Activated CD4-positive, alpha-beta T cell treated with anti-CD3 and anti-CD28 coated beads for 36 hours (primary cell): ENCODE results near the gene EFEMP2. TPM values are rescaled to one million over a fixed set of nuclear protein-coding genes. Genes with fewer than 3 reads are reported as not detected.

Source experiments
- ATAC-seq: fragments of 200-7000 bp; cut with Tn5 transposase; one replicate; pipeline ENCODE4 v1.10.0; 2021; ENCODE audit warnings: mild to moderate bottlenecking, moderate library complexity
- CTCF ChIA-PET: fragments of 350-600 bp; sonication (Branson Sonifier 250); formaldehyde crosslinking; loops from one replicate; lab custom pipeline; 2021; ENCODE audit warnings: antibody characterized with exemption; lab: Charles Lee
- POLR2A ChIA-PET: fragments of 350-600 bp; sonication (Branson Sonifier 250); formaldehyde crosslinking; loops from one replicate; lab custom pipeline; 2021; ENCODE audit warnings: antibody characterized with exemption, inconsistent platforms; lab: Charles Lee
- DNase-seq: peaks from one replicate; pipeline ENCODE4 v3.0.0-alpha.2; 2020
- H3K27ac Mint-ChIP-seq: one replicate; pipeline ENCODE4 v1.8.0; 2021; ENCODE audit warnings: mixed read lengths
- H3K27me3 Mint-ChIP-seq: one replicate; pipeline ENCODE4 v1.8.0; 2021; ENCODE audit warnings: mixed read lengths
- H3K36me3 Mint-ChIP-seq: one replicate; pipeline ENCODE4 v1.8.0; 2021; ENCODE audit warnings: low read depth, mixed read lengths
- H3K4me1 Mint-ChIP-seq: one replicate; pipeline ENCODE4 v1.8.0; 2021; ENCODE audit warnings: mixed read lengths
- H3K4me3 Mint-ChIP-seq: one replicate; pipeline ENCODE4 v1.8.0; 2021; ENCODE audit warnings: mild to moderate bottlenecking, moderate library complexity, mixed read lengths
- H3K9me3 Mint-ChIP-seq: one replicate; pipeline ENCODE4 v1.8.0; 2021; ENCODE audit warnings: low read depth, mixed read lengths
- intact Hi-C, 2 experiments: fragments of 100-400 bp; cut with DNase I in 1 of 2; cut with micrococcal nuclease in 1 of 2; formaldehyde crosslinking; loops; one replicate each; pipeline versions ENCODE4 v1.14.2 to v1.15.1; 2022 to 2024; cut with DNase I, micrococcal nuclease
- total RNA-seq, 2 experiments: library from RNA; stranded (reverse); gene quantifications; one replicate each; pipeline ENCODE4 v1.2.3, GENCODE V29; 2021

Gene EFEMP2
- total RNA-seq, 2 experiments from 2014 or later, result 20.2 to 23.4 TPM

DNA sequence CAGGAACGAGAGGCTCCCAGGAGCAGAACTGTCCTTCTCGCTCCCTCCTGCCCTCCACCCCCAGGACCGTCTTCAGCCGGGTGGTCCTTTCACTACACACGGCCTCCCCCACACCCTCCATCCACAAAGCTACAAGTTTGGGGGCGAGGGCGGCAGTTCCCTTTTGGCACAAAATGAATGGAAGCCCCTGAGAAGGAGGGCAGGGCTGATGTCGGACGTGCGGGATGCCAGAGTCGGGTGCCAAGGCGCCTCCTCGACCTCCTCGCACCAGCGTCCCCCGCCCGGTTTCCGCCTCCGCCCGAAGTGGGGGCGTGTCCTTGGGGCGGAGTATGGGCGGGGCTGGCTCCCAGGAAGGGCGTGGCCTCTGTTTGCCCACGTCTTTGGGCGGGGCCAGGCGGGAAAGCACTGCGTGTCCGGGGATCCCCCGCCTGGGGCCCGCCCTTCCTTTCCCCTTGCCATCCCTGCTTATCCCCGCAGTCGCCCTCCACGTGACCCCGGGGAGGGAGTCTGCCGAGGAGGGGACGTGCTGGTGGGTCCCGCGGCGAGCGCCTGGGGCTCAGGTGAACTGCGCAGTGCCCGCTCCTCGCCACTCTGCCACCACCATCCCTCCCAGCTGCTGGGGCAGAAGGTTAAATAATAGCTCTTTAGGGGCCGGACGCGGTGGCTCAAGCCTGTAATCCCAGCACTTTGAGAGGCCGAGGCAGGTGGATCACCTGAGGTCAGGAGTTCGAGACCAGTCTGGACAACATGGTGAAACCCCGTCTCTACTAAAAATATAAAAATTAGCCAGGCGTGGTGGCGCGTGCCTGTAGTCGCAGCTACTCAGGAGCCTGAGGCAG lies 937 bp upstream of the EFEMP2 start:
- intact Hi-C loops, result loop anchor here (1.0 to 2.0 kb wide), 10 partner anchors 13 to 221 kb away; partner anchors contain the start of genes FIBP (in 2 of the 2), FOSL1 (in 2 of the 2), MUS81 (in 2 of the 2) and BANF1 (in 1 of the 2)
- no peaks in the 10 kb centered on the region for H3K9me3 Mint-ChIP-seq
- ATAC-seq, result peak; percentile 93
- ChIA-PET POLR2A (interaction anchor here (0.7 to 1.8 kb wide), 6 partner anchors 14 to 21 kb away, joined by 3 to 7 read pairs (median 4); partner anchors contain the start of genes CCDC85B, CFL1 and FIBP), CTCF (interaction anchor here (0.6 to 2.6 kb wide), 7 partner anchors 11 to 20 kb away, joined by 3 to 42 read pairs (median 9); partner anchors contain the start of genes CCDC85B, CFL1, FIBP and MUS81)
- H3K4me1 Mint-ChIP-seq, result peaks cover 15% of the 10 kb centered on the region
- H3K27ac Mint-ChIP-seq, result peak overlapping the region; percentile 91
- H3K36me3 Mint-ChIP-seq, result no peaks in the 10 kb centered on the region
- H3K4me3 Mint-ChIP-seq, result peak overlapping the region; percentile 84
- peak; percentile 97 for DNase-seq
- no peaks in the 10 kb centered on the region for H3K27me3 Mint-ChIP-seq

DNA sequence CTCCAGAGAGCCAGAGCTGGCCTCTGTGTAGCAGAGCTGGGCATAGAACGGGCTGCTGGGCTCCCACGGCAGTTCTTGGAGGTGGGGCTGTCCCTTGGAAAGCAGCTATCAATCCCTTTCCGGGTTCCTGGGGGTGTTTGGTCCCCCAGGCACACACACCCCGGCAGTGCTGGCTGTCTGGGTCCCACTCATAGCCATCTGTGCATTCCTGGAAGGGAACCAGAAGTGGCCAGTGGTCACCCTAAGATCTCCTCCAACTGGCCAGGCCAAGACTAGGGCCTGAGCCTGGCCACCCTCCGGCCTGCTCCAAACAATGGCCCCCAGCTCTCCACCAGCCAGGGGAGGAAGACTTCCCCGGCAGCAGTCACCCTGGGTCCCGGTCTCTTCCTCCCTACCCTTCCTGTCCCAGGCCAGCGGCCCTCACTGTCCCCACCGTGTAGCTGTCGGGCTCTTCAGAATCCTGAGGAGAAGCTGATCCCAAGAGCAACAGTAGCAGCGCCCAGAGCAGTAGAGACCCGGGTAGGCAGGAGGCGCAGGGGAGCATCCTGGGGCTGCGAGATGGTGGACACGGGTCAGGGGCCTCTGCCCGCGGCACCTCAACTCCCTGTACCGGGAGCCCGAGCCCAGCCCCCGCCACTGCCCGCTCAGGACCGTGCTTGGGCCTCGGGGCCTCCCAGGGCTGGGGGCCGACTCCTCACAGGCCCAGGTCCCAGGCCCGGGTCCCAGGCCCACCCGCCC lies 620 bp downstream of the EFEMP2 start:
- no peaks in the 10 kb centered on the region for H3K27me3 Mint-ChIP-seq
- intact Hi-C loops, result loop anchor here in 1 of 2 experiments (2.0 kb wide), 1 partner anchor 17 kb away; the partner anchor contains the start of gene FIBP
- ChIA-PET CTCF (interaction anchor here (0.6 to 4.8 kb wide), 8 partner anchors 12 to 131 kb away, joined by 3 to 76 read pairs (median 3); partner anchors contain the start of genes BANF1, CCDC85B, FIBP and MUS81), POLR2A (interaction anchor here (0.8 to 1.4 kb wide), 4 partner anchors 9 to 17 kb away, joined by 4 to 6 read pairs (median 5); partner anchors contain the start of gene FIBP)
- ATAC-seq (no peak), DNase-seq (no peak)
- peak overlapping the region; percentile 31 for H3K27ac Mint-ChIP-seq
- no peaks in the 10 kb centered on the region for H3K9me3 Mint-ChIP-seq
- peaks cover 10% of the 10 kb centered on the region for H3K36me3 Mint-ChIP-seq
- peak overlapping the region; percentile 41 for H3K4me3 Mint-ChIP-seq
- H3K4me1 Mint-ChIP-seq, result peaks cover 13% of the 10 kb centered on the region

DNA sequence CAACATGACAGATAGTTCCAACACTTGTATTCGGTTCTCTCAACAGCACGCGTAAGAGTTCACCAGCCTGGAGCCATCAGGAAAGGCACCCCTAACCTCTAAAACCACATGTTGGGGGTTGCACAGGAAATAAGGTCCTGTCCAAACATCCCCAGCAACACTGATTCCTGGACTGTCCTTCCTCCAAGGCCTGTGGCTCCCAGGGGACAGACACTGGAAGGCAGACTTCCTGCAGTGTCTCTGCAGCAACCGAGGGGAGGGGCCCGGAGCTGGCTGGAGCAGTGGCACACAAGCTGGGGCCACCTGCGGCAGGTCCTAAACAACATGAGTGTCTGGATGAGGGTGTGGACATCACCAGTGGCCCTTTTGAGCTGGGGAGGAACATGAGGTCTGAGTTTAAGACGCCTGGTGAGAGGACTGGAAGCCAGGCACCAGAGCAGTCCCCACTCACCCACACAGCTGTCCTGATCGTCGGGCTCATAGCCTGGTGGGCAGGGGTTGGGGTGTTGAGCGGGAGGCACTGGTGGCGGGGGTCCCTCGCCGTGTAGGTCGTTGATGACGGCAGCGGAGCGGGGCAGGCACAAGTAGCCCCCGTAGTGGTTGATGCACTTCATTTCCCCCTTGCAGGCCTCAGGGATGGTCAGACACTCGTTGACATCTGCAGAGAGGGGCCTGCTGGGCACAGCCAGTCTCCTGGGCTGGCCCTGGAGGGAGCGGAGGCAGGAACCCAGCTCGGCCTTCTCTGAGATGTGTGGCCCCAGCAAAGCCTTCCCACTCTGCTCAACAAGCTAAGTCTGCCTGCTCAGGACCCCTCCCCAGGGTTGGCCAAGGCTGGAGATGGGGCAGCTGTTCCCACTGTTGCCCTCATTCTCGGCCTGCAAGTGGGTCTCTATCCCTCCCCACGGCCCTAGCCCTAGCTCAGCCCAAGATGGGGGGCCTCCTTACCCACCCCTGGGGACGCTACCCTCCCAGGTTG lies 1.6 kb downstream of the EFEMP2 start:
- DNase-seq (no peak), ATAC-seq (no peak)
- CTCF ChIA-PET, result interaction anchor here (0.6 to 4.8 kb wide), 10 partner anchors 11 to 484 kb away, joined by 3 to 76 read pairs (median 3); partner anchors contain the start of genes BANF1, CCDC85B, FIBP and MUS81
- H3K4me1 Mint-ChIP-seq, result peaks cover 13% of the 10 kb centered on the region
- H3K27ac Mint-ChIP-seq, result peak overlapping the region; percentile 31
- H3K36me3 Mint-ChIP-seq, result peaks cover 14% of the 10 kb centered on the region
- H3K4me3 Mint-ChIP-seq, result no peak overlapping the region
- no peaks in the 10 kb centered on the region for H3K9me3 Mint-ChIP-seq
- no peaks in the 10 kb centered on the region for H3K27me3 Mint-ChIP-seq
- POLR2A ChIA-PET, result interaction anchor here (0.6 to 1.4 kb wide), 5 partner anchors 8 to 22 kb away, joined by 3 to 6 read pairs (median 4); partner anchors contain the start of gene FIBP
- intact Hi-C loops, result no loop called here

DNA sequence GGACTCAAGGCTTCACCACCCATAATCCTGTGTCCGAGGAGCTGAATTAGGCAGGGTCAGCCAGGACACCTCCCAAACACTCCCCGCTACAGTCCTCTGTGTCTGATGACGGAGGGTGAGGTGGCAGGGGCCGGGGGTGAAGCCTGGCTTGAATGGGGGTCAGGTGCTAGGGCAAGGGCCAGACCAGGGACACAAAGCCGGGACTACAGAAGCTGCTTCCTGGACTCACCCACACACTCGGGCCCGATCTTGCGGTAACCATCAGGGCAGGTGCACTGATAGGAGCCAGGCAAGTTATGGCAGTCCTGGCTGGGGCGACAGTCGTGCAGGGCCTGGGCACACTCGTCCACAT lies 2.3 kb downstream of the EFEMP2 start:
- ATAC-seq, result no peak
- DNase-seq, result no peak
- Mint-ChIP-seq H3K27ac (no peak overlapping the region), H3K4me1 (peaks cover 13% of the 10 kb centered on the region), H3K9me3 (no peaks in the 10 kb centered on the region), H3K4me3 (no peak overlapping the region), H3K36me3 (peaks cover 15% of the 10 kb centered on the region), H3K27me3 (no peaks in the 10 kb centered on the region)
- ChIA-PET CTCF (interaction anchor here (0.6 to 4.8 kb wide), 5 partner anchors 10 to 134 kb away, joined by 3 to 76 read pairs (median 4); partner anchors contain the start of genes CCDC85B, FIBP and MUS81), POLR2A (no interaction called here)
- intact Hi-C loops, result no loop called here

DNA sequence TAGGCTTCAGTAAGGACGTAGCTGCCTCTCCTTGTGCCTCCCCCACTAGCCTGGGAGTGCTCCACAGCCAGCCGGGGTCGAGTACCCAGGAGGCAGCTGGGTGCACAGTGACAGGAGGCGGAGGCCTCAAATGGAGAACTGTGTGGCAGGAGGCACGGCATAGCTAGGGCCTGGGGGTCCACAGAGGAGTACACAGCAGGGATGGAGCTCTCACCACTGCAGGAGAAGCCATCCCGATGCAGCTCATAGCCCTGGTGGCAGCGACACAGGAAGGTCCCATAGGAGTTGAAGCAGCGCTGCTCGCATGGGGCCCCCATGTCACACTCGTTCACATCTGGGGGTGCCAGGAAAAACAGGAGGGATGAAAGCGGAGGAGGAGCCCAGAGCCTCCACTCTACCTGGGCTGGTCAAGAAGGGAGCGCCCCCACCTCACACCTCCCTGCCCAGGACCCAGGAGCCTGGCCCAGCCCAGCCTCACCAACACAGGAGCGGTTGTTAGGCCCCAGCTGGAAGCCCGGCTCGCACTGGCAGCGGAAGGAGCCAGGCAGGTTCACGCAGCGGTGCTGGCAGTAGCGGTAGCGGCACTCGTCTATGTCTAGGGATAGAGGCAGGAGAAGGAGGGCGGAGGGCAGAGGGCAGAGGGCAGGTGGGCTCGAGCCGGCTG lies 2.8 kb downstream of the EFEMP2 start:
- ChIA-PET POLR2A (no interaction called here), CTCF (interaction anchor here (0.6 to 4.8 kb wide), 5 partner anchors 9 to 153 kb away, joined by 3 to 76 read pairs (median 4); partner anchors contain the start of genes CCDC85B, FIBP and MUS81)
- Mint-ChIP-seq H3K4me3 (no peak overlapping the region), H3K36me3 (peaks cover 20% of the 10 kb centered on the region), H3K4me1 (peaks cover 13% of the 10 kb centered on the region), H3K9me3 (no peaks in the 10 kb centered on the region), H3K27ac (no peak overlapping the region), H3K27me3 (no peaks in the 10 kb centered on the region)
- intact Hi-C loops, result no loop called here
- ATAC-seq (no peak), DNase-seq (peak; percentile 16)

DNA sequence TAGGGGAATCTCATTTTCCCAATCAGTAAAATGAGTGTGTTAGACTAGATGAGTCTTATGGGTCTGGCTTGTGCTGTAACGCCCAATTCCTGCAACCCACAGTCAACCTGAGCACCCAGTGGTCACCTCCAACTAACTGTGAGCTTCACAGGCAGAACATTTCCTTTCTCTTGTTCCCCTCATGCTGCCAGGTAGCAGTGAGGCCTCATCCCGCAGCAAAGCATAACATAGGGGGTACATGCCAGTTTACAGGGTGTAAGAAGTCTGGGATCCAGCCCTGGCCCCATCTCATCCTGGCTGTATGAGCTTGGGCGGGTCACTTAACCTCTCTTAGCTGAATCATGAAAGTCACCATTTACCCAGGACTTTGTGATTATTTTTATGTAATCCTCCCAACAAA lies 3.7 kb downstream of the EFEMP2 start:
- POLR2A ChIA-PET, result interaction anchor here (0.9 to 1.4 kb wide), 2 partner anchors 9 to 21 kb away, joined by 4 to 6 read pairs; partner anchors contain the start of genes CCDC85B and MUS81
- H3K9me3 Mint-ChIP-seq, result no peaks in the 10 kb centered on the region
- intact Hi-C loops, result no loop called here
- CTCF ChIA-PET, result interaction anchor here (0.8 to 4.8 kb wide), 3 partner anchors 8 to 154 kb away, joined by 3 to 76 read pairs (median 45); partner anchors contain the start of genes CCDC85B, FIBP and MUS81
- H3K36me3 Mint-ChIP-seq, result peaks cover 27% of the 10 kb centered on the region
- DNase-seq (peak; percentile 6), ATAC-seq (no peak)
- H3K27ac Mint-ChIP-seq, result no peak overlapping the region
- peaks cover 12% of the 10 kb centered on the region for H3K4me1 Mint-ChIP-seq
- H3K4me3 Mint-ChIP-seq, result no peak overlapping the region
- H3K27me3 Mint-ChIP-seq, result no peaks in the 10 kb centered on the region

DNA sequence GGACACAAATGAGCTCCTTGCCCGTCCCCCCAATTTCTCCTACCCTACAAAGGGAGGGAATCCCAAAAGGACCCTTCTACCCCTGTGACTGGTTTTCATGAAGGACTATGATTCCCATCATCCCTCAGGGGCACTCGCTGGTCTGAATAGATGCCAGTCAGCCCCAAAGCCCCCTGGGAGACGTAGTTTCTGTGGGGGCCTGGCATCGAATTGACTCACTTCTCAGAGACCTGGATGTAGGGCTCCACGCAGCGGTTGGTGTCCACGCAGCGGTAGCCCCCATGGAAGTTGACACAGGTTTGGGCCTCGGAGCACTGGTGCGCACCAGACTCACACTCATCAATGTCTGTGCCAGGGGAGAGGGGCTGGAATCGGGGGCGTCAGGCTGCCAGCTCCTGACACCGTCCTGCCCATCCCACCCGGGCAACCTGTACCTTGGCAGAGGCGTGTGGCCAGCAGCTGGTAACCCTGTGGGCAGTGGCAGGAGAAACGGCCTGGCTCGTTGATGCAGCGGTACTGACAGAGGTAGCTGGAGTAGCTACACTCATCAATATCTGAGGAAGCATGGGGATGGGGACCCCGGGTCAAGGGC lies 4.4 kb downstream of the EFEMP2 start:
- peak; percentile 52 for DNase-seq
- peaks cover 33% of the 10 kb centered on the region for H3K36me3 Mint-ChIP-seq
- no peak overlapping the region for H3K27ac Mint-ChIP-seq
- no peaks in the 10 kb centered on the region for H3K9me3 Mint-ChIP-seq
- ATAC-seq, result peak; percentile 40
- no peaks in the 10 kb centered on the region for H3K27me3 Mint-ChIP-seq
- ChIA-PET POLR2A (interaction anchor here (0.6 to 1.4 kb wide), 3 partner anchors 8 to 103 kb away, joined by 3 to 6 read pairs (median 4); partner anchors contain the start of genes CCDC85B and MUS81), CTCF (interaction anchor here (1.0 to 4.8 kb wide), 3 partner anchors 8 to 19 kb away, joined by 3 to 76 read pairs (median 45); partner anchors contain the start of genes CCDC85B, FIBP and MUS81)
- peaks cover 8% of the 10 kb centered on the region for H3K4me1 Mint-ChIP-seq
- no peak overlapping the region for H3K4me3 Mint-ChIP-seq
- intact Hi-C loops, result no loop called here

DNA sequence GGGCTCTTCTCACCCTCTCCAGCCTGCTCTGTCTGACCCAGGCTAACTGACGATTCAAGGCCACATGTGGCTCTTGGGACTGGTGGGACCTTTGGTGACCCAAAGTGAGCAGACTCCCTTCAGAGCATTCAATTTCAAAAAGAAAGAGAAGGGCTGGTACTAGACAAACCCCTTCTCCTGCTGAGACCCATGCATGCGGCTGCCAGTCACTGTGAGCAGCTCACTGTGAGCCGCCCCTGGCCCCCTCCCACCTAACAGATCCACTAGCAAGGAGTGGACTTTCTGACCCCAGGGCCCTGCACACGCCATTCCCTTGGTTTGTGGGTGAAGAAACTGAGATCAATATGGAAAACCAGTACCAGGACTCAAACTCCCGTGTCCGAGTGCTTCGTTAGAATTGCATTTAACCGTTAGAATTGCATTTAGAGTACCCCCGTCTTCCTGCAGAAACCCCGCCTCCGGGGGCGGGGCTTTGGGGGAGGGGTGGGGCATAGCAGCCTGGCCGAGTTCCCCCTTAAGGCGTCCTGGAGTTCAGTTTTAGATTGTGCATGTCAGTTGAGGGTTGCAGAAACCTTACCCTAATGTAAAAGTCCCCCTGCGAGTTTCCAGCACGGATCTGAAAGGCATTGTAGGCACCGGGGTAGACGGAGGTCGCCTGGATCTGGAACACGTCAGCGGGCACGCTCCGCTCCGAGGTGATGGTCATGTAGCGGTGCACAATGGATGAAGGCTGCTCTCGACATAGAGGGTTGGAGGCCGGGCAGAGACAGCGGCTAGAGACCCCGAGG lies 5.1 kb downstream of the EFEMP2 start:
- ATAC-seq, result no peak
- ChIA-PET POLR2A (interaction anchor here (0.6 kb wide), 1 partner anchor 104 kb away, joined by 3 read pairs; no protein-coding TSS in a partner anchor), CTCF (interaction anchor here (0.8 to 4.8 kb wide), 4 partner anchors 7 to 177 kb away, joined by 3 to 76 read pairs (median 24); partner anchors contain the start of genes CCDC85B, FIBP and MUS81)
- peaks cover 10% of the 10 kb centered on the region for H3K4me1 Mint-ChIP-seq
- peak; percentile 43 for DNase-seq
- peaks cover 39% of the 10 kb centered on the region for H3K36me3 Mint-ChIP-seq
- no peak overlapping the region for H3K4me3 Mint-ChIP-seq
- no peak overlapping the region for H3K27ac Mint-ChIP-seq
- no peaks in the 10 kb centered on the region for H3K9me3 Mint-ChIP-seq
- intact Hi-C loops, result no loop called here
- no peaks in the 10 kb centered on the region for H3K27me3 Mint-ChIP-seq
